Calu3 (cell line): ENCODE results near the gene MRPL20. TPM values are rescaled to one million over a fixed set of nuclear protein-coding genes. Genes with fewer than 3 reads are reported as not detected.

Experiments used
- BruUV-seq: library from RNA; stranded (reverse); fragments of 400-500 nt; replicated peaks from 2 replicates; lab custom pipeline; 2021; lab: Mats Ljungman, UMichigan
- CTCF ChIA-PET: fragments of 300-600 bp; sonication (Branson Sonifier 250); formaldehyde crosslinking; loops from one replicate; lab custom pipeline; 2022; ENCODE audit warnings: antibody characterized with exemption; lab: Charles Lee
- DNase-seq: peaks from one replicate; pipeline ENCODE4 v3.0.0; 2022
- H3K27ac Mint-ChIP-seq: one replicate; pipeline ENCODE4 v1.8.0; 2022; ENCODE audit warnings: mixed read lengths; ENCODE audit not compliant: unreplicated experiment
- H3K27me3 Mint-ChIP-seq: one replicate; pipeline ENCODE4 v1.8.0; 2022; ENCODE audit warnings: mixed read lengths; ENCODE audit not compliant: unreplicated experiment
- H3K36me3 Mint-ChIP-seq: one replicate; pipeline ENCODE4 v1.8.0; 2022; ENCODE audit warnings: mild to moderate bottlenecking, moderate library complexity, mixed read lengths; ENCODE audit not compliant: insufficient read depth, unreplicated experiment
- H3K4me1 Mint-ChIP-seq: one replicate; pipeline ENCODE4 v1.8.0; 2022; ENCODE audit warnings: mild to moderate bottlenecking, low read depth, mixed read lengths; ENCODE audit not compliant: unreplicated experiment
- H3K4me3 Mint-ChIP-seq: one replicate; pipeline ENCODE4 v1.8.0; 2022; ENCODE audit warnings: mild to moderate bottlenecking, low read depth, moderate library complexity, mixed read lengths; ENCODE audit not compliant: unreplicated experiment
- H3K9me3 Mint-ChIP-seq: one replicate; pipeline ENCODE4 v1.8.0; 2022; ENCODE audit warnings: low read depth, mixed read lengths; ENCODE audit not compliant: unreplicated experiment
- intact Hi-C: fragments of 100-400 bp; cut with micrococcal nuclease; formaldehyde crosslinking; loops from one replicate; pipeline ENCODE4 v1.10.0; 2022; ENCODE audit not compliant: unreplicated experiment
- total RNA-seq: library from RNA; stranded (reverse); gene quantifications from 2 replicates; pipeline ENCODE4 v1.2.3, GENCODE V29; 2022
- TF ChIP-seq, protein P1 (sequence below): fragments of 200-600 bp; IDR thresholded peaks from one replicate; pipeline ENCODE4 v1.8.0; 2022; ENCODE audit warnings: antibody characterized with exemption; ENCODE audit not compliant: unreplicated experiment

The MRPL20 gene
- total RNA-seq, 1 experiment from 2014 or later: 81.2 TPM

DNA sequence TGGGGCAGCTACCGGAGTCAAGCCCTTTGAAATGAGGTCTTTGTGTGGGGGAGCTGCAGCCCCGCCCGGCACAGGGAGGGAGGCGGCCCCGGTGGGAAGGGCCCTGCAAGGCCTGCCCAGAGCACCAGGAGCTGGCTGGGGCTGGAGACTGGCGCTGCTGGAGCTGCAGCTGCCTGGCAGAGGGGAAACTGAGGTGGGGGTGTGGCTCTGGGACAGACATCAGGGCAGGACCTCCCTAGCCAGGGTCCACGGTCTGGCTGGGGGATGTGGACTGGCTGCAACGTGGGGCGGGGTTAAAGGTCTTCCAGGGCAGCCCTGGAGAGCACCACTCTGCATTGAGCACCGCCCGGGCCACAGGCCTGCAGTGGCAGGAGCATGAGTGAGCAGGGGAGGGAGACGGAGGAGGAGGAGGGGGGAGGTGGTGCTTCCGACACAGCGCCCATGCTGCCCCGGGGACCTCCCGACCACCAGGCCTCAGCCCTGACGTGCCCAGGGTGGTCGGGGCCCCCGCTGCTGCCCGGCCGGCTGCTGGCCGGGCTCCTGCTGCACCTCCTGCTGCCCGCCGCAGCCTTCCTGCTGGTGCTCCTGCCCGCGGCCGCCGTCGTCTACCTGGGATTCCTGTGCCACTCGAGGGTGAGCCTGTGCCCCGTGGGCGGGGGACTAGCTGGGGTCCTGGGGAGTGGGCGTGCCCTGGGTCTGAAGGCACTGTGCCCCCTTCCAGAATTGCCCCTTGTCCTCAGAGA lies 18.8 kb upstream of the MRPL20 start:
- H3K4me3 Mint-ChIP-seq: no peak overlapping the region
- TF ChIP-seq, protein P1, sequence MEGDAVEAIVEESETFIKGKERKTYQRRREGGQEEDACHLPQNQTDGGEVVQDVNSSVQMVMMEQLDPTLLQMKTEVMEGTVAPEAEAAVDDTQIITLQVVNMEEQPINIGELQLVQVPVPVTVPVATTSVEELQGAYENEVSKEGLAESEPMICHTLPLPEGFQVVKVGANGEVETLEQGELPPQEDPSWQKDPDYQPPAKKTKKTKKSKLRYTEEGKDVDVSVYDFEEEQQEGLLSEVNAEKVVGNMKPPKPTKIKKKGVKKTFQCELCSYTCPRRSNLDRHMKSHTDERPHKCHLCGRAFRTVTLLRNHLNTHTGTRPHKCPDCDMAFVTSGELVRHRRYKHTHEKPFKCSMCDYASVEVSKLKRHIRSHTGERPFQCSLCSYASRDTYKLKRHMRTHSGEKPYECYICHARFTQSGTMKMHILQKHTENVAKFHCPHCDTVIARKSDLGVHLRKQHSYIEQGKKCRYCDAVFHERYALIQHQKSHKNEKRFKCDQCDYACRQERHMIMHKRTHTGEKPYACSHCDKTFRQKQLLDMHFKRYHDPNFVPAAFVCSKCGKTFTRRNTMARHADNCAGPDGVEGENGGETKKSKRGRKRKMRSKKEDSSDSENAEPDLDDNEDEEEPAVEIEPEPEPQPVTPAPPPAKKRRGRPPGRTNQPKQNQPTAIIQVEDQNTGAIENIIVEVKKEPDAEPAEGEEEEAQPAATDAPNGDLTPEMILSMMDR: no peak
- H3K9me3 Mint-ChIP-seq: no peaks in the 10 kb centered on the region
- H3K27ac Mint-ChIP-seq: no peak overlapping the region
- H3K36me3 Mint-ChIP-seq: peaks cover 10% of the 10 kb centered on the region
- no peaks in the 10 kb centered on the region for H3K27me3 Mint-ChIP-seq
- H3K4me1 Mint-ChIP-seq: peaks cover 15% of the 10 kb centered on the region
- DNase-seq: no peak
- no TSS peak for BruUV-seq
- intact Hi-C loops: no loop called here
- CTCF ChIA-PET: no interaction called here

DNA sequence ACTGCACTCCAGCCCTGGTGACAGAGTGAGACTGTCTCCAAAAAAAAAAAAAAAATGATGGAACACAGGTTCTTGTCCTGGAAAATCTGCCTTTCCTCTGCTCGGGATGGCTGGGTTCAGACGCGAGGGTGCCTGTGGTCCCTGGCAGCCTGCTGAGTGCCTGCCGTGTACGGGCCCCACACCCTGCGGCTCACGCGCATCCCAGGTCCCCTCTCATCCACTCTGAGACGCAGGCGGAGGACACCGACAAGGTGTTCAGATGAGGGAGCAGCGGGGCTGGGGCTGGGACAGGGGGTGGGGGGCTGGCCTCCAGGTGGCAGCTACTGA lies 18.3 kb upstream of the MRPL20 start:
- CTCF ChIA-PET: no interaction called here
- H3K9me3 Mint-ChIP-seq: no peaks in the 10 kb centered on the region
- TF ChIP-seq, protein P1: no peak
- H3K4me1 Mint-ChIP-seq: peaks cover 15% of the 10 kb centered on the region
- H3K4me3 Mint-ChIP-seq: no peak overlapping the region
- peaks cover 14% of the 10 kb centered on the region for H3K36me3 Mint-ChIP-seq
- no peak overlapping the region for H3K27ac Mint-ChIP-seq
- intact Hi-C loops: no loop called here
- DNase-seq: no peak
- no TSS peak for BruUV-seq
- no peaks in the 10 kb centered on the region for H3K27me3 Mint-ChIP-seq

DNA sequence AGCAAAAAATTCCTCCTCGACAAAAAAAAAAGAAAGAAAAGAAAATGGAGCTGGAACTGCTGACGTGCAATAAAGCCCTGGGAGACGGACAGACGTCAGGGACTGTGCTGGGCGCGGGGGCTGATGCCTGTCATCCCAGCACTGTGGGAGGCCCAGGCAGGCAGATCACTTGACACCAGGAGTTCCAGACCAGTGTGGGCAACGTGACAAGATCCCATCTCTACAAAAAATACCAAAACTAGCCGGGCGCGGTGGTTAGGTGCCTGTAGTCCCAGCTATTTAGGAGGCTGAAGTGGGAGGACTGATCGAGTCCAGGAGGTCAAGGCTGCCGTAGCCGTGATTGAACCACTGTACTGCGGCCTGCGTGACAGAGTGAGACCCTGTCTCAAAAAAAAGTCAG lies 17.6 kb upstream of the MRPL20 start:
- CTCF ChIA-PET: interaction anchor here (1.6 kb wide), 1 partner anchor 8 kb away, joined by 6 read pairs; no protein-coding TSS in a partner anchor
- H3K4me3 Mint-ChIP-seq: no peak overlapping the region

DNA sequence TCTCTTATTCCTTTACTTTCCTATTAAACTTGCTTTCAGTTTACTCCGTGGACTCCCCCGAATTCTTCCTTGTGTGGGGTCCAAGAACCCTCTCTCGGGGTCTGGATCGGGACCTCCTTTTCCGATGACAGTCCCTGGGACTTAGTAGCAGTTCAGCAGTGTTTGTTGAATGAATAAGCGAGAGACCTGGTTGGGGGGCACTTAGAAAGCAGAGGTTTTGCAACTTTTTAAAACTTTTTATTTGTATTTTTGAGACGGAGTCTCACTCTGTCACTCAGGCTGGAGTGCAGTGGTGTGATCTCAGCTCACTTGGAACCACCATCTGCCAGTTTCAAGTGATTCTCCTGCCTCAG lies 16.1 kb upstream of the MRPL20 start:
- no peak for DNase-seq
- peaks cover 7% of the 10 kb centered on the region for H3K4me1 Mint-ChIP-seq
- no peak overlapping the region for H3K4me3 Mint-ChIP-seq
- intact Hi-C loops: no loop called here
- H3K27me3 Mint-ChIP-seq: no peaks in the 10 kb centered on the region
- BruUV-seq: no TSS peak
- peaks cover 14% of the 10 kb centered on the region for H3K36me3 Mint-ChIP-seq
- H3K27ac Mint-ChIP-seq: no peak overlapping the region
- TF ChIP-seq, protein P1: no peak
- no peaks in the 10 kb centered on the region for H3K9me3 Mint-ChIP-seq
- CTCF ChIA-PET: interaction anchor here (0.6 kb wide), 1 partner anchor 51 kb away, joined by 3 read pairs; no protein-coding TSS in a partner anchor

More for the DNA sequence above, 17.6 kb upstream of the MRPL20 start:
- Mint-ChIP-seq H3K4me1 (peaks cover 11% of the 10 kb centered on the region), H3K27me3 (no peaks in the 10 kb centered on the region), H3K9me3 (no peaks in the 10 kb centered on the region), H3K36me3 (peaks cover 14% of the 10 kb centered on the region), H3K27ac (no peak overlapping the region)
- TF ChIP-seq, protein P1: no peak
- DNase-seq: no peak
- intact Hi-C loops: no loop called here
- BruUV-seq: no TSS peak
